HPDE6-E6E7 (cell line): ENCODE measurements around the gene VAV2.
A peak's percentile ranks its signal among the peaks of the same experiment; 100 is the strongest.

Experiments
- DNase-seq: peaks from one replicate; pipeline ENCODE4 v3.0.0; 2011; ENCODE audit warnings: missing footprints; ENCODE audit errors: extremely low spot score

VAV2 gene

DNA sequence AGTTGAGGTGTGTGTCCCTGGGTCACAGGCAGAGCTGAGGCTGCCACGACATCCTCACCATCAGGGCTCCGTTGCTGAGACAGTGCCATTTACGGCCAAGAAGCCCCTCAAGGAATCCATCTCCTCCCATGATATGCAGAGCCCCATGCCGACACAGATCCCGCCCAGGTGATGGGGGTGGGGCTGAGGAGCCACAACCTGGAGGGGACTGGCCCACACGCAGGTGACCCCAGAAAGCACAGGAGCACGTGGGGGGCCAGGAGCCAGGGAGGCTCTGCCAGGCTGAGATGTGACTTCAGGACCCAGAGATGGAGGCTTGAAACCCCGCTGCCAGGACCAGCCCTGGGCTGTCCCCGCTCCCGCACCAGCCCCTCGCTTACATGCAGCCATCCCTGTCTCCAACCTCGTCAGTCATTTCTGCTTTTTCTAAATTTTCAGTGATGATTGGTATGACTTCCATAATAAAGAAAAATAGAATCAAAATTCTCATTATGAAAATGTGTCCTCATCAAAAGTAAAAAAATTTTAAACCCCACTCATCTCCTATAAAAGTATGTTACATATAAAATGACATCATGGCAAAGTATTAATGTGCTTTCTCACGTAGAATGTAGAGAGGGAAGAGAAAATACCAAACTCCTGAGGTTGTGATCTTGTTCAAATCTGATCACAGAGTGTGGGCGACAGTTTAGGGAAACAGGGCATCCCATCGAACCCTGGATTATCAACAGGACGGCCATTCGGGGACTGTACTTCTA is 155.9 kb downstream of the VAV2 start:
- no peak for DNase-seq

DNA sequence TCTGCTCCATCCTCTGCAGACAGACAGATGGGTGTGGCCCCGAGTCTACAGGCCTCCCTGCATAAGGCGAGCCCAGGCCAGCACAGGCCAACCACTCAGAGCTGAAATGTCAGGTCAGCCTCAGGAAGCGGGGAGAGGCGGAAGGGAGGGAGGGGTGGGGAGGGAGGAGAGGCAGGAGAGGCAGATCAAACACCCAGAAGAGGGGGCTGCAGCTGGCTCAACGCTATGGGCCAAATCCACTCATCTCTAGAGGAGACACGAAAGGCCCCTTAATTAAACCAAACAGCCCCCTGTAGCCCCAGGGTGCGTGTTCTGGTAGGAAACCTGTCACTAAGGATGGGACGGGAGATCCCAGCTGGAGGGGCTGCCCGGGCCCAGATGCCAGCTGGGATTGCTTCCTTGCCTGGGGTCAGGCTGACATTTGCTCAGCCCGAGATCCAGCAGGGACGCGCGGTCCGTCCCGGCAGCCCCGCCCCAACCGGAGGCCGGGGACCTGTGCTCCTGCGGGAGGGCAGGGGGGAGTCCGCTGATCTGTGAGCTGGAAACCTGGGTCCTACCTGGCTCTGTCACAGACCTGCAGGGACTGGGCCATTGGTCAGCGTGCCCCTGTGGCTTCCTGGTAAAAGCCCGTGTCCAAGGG is 156.7 kb downstream of the VAV2 start:
- DNase-seq = peak; percentile 29

DNA sequence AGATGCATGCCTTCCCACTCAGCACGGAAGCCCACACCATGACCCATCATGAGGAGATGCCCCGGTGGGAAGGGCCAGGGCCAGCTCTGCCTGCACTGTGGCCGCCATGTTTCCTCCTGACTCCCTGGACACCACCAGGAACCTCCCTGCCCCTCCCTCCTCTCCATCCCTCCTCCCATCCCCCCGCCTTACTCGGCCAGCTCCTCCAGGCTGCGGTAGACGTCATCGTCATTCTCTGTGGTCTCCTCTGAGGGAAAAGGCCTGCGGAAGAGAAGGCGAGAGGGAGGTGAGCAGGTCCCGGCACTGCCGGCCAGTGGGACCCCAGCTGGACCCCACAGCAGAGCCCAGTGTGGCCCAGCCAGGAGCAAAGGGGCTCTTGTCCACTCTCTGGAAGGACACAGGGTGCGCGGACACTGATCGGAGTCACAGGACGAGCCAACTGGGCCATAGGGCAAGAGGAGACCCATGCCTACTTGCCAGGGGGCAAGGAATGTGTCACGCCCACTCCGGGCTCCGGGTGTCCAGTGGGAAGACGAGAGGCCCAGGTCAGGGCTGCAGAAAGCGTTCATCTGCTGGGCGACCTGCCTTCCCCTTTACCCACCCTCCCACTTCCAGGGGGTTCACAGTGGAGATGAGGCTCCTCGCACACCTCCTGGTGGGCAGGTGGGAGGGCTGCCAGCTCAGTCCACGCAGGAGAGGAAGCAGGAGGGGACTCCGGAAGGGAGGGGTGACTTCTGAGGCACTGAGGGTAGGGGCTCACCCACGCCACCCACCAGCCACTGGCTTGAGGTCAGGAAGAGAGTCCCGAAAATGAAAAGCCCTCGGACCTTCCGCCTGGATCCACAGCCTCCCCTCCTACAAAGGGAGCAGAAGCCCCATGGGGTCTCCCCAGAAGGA is 157.8 kb downstream of the VAV2 start:
- no peak for DNase-seq

DNA sequence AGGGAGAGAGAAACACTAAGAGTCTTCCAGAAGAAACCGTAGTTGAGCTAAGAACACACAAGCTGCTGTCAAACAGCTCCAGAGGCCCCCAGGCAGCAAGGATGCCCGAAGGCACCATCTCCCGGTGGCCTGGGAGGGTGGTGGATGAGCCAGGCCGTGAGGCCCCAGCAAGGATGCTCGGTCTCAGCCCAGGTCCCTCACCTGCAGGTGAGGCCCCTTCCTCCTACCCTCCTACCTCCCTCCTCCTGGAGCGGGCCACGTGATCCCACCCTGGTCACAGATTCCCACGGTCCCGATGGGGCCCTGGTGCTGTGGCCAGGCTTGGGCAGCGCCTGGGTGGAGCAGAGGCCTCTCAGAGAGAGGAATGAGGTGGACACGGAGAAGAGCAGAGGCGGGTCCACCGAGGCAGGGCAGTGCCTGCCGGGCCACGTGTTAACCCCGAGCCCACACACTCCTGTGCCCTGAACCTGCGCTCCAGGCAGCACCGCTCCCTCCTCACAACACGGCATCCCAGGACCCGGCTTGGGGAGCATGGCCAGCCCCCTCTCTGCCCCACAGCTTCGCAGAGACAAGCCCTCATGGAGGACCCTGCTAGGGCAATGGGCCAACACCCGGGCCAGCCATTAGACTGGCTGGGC is 158.6 kb downstream of the VAV2 start:
- DNase-seq = no peak

DNA sequence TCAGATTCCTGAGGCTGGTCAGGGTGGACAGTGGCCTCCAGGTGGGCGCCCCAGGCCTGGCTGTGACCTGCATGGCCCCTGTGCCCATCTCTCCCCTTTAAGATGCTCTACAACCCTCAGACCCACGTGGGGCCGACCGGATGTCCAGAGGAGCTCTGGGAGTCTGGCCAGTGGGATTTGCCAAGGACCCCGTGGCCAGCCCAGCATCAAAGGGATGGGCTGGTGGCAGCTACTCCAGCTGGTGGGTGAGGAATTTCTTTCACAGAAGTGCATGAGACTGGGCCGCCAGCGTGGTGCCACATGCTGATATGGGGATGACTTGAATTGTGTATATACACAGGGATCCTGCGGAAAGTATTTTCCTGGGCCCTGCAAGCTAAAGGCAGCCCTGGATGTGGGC is 159.2 kb downstream of the VAV2 start:
- no peak for DNase-seq

DNA sequence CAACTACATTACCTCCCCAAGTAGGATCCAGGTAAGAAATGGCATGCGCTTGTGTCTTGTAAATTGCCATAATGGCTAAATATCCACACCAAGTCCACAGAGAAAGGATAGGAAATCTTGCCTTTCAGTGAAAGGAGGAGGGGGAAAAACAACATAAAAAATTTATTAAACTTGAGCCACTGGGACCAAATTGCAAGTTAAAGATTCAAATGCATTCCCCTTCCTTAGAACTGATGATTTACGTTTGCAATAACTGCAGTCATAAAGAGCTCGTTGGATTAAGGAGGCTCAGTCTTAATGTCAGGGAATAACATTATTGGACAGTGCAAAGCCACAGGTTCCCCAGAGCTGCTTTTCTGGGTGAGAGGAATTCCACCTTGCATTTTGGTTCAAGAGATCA is 161.4 kb downstream of the VAV2 start:
- no peak for DNase-seq

DNA sequence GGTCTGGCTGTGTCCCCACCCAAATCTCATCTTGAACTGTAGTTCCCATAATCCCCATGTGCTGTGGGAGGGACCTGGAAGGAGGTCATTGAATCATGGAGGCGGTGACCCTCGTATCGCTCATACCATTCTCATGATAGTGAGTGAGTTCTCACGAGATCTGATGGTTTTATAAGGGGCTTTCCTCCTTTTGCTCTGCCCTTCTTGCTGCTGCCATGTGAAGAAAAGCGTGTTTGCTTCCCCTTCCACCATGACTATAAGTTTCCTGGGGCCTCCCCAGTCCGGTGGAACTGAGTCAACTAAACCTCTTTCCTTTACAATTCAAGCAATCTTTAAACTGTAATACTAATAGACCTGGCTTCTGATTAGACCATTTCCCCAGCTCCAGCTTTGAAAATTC is 161.8 kb downstream of the VAV2 start:
- DNase-seq = no peak

DNA sequence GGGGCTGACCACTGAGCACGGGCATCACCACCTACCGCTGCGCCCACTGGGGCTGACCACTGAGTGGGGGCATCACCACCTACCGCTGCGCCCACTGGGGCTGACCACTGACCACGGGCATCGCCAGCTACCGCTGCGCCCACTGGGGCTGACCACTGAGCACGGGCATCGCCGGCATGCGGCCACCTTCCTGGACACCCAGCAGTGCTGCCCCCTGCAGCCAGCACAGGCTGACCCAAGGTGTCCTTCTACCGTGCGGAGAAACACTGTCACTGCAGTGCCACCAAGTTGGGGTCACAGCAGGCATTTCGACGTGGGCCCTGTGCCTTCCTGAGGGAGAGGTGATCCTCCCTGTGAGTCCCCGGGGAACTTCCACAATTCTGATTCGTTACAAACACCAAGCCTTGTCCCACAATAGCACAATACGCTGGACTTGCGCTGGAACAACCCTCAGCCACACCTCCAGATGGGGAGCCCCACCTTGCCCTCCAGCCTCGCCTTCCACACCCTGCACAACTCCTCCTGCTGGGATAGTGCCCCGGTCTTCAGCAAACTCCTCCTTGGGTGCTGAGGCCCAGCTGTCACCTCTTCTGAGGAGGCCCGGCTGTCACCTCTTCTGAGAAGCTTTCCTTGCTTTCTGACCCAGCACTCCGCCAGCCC is 163.7 kb downstream of the VAV2 start:
- no peak for DNase-seq

DNA sequence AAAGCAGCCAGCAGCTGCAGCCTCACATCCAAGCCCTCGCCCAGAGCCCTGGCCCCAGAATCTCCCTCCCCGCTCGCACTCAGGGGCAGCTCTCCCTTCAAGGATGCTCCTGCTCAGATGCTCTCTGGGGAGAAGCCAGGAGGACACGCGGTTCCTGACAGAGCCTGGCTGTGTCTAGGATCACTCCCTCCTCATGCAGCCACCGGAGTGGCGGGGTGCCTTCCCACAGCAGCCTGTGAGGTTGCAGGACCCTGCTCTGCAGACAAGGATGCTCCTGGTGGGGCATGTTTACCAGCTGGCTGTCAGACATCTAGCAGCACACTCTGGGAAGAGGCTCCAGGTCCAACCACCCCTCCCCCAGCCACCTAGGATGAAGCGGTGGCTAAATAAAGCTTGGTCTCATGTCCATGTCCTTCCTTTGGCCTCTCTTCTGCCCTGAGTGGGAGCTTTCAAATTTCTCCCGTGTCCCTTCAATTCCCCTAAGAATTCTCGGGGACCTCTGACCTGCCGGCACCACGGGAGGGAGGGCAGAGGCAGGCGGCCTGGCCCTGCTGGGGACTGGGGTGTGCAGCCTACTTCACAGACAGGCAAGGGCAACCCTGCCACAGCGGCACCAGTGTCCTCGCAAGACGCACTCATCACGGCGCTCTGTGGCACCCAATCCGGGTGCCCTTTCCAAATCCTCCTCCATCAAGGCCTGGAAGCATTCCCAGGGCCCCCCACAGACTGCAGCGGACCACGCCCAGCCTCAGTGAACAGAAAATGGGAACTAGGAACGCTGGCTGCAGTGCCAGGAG is 165.6 kb downstream of the VAV2 start:
- no peak for DNase-seq

DNA sequence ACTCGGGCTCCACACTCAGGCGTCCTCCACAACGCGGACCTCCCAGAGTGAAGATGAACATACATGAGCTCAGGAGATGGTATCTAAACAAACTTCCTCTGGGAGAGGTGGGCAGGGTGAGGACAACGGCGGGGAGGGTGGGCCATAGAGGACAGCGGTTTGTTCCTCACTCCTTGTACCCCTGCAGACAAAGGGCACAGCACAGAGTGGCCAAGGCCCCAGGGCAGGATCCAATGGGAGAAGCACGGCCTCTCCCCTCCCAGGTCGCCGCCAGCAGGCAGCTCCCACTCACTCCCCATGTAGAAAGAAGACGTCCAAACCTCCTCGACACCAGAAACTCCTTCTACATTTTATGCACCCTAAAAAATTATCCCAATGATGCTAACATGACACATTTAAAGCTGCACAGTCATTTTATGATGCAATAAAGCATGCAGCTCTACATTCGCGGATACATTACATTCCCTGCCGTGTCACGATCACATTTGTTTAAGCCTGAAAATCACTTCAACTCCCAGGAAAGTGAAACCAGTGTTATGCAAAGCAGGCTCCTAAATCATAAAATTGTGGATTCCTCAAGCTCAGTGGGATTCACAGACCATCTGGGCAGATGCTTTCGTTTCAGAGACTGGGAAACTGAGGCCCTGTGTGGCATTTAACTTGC is 166.4 kb downstream of the VAV2 start:
- no peak for DNase-seq

DNA sequence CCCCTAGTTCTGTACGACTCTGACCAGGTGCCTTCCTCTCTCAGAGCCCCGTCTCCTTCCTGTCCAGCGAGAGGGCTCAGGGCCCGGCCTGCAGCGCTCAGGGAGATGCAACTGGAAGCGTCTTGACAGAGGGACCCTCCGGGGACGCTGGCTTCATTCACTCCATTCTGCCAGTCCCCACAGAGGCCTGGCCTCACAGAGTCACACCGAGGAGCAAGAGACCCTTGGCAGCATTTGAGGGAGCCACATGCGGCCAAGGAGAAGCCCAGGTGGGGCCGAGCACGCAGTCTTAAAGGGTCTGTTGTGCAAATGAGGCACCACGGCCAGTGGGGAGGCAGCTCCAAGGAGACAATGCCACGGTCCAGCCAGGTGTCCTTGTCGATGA is 167.3 kb downstream of the VAV2 start:
- DNase-seq = no peak

DNA sequence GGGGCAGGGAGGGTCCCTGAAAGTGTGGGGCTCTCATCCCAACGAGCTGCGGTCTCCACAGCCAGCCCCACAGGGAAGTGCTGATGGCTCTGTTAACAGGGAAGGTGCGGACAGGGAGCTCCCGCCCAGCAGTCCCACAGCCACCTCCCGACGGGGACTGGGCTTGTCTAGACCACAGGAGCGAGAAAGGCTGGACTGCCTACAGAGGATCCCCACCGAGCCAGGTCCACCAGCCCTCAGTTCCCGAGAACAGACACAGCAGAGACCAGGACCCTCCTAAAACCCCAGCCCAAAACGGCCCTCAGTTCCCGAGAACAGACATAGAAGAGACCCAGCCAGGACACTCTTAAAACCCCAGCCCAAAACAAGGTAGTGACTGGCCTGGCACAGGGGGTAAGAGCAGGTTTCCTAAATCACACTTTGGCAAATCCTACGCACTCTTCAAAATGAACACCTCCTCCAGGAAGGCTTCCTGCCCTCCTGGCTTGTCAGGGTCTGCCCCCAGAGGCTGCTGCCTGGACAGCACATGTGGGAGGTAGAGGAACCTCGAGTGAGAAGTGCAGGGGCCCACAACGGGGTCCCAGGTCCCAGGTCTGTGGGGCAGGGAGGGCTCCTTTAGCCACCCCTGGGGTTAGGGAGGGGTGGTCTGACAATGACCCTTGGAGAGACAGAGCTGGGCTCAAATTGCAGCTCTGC is 167.9 kb downstream of the VAV2 start:
- no peak for DNase-seq

DNA sequence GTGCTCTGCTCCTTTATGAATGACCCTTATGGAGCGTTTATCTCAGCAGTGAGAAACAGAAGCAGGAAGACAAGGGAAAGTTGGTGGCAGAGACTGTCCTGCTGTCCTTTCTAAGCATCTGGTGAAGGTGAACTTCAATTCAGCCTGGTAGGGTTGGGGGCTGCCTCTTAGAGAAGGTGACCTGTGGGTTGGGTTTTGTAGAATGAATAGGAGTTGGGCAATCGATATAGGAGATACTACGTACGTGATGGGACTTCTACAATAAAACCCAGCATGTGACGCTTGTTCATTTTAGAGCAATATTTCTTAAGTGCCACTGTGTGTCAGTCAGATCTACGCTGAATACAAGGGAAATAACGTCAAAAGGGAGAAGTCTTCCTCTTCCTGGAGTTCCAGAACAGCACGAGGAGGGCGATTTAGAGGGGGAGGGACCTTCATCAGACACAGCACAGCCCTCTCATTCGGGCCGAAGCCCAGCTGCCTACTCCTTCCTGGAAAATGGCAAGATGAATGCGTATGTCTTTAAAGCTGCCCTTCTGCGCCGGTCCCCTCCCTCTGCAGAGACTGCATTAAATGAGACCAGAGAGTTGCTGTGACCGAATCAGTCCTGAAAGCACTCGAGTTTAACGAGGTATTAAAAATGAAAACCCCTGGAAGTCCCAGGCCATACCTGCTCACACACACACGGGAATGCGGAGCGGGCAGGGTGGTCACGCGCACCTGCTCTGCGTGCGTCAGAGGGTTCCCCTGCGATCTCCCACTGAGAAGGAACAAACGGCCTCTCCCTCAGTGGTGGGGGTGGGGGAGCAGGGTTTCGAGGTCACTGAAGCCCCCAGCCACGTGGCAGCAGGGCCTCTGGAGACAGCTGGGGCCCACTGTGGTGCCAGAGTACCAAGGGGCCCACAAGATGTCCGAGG is 168.7 kb downstream of the VAV2 start:
- DNase-seq = no peak

DNA sequence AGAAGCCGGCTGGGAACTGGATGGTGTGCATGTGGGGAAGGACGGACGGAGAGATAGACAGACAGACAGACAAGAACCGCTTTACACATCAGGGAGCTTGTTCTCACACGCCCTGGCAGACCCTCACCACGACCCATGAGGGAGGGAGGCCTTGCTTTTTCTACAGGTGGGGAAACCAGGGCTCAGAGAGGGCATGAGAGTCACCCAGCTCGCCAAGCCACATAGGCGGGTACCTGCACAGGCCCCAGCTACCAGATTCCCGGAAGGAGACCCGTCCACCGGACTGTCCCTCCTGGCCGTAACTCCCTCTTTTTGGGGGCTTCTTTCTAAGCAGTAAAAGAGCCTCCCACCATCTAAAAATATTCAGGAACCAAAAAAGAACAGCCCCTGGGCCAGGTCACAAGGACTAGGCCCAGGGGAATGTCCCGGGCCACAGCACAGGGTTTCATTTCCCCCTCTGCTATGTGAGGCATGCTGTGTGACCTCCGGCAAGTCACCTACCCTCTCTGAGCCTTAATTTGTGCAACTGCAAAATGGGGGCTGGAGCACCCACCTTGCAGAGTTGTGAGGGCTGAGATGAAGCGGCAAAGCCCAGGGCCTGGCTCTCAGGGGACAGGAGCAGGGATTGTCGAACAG is 169.6 kb downstream of the VAV2 start:
- DNase-seq = no peak

DNA sequence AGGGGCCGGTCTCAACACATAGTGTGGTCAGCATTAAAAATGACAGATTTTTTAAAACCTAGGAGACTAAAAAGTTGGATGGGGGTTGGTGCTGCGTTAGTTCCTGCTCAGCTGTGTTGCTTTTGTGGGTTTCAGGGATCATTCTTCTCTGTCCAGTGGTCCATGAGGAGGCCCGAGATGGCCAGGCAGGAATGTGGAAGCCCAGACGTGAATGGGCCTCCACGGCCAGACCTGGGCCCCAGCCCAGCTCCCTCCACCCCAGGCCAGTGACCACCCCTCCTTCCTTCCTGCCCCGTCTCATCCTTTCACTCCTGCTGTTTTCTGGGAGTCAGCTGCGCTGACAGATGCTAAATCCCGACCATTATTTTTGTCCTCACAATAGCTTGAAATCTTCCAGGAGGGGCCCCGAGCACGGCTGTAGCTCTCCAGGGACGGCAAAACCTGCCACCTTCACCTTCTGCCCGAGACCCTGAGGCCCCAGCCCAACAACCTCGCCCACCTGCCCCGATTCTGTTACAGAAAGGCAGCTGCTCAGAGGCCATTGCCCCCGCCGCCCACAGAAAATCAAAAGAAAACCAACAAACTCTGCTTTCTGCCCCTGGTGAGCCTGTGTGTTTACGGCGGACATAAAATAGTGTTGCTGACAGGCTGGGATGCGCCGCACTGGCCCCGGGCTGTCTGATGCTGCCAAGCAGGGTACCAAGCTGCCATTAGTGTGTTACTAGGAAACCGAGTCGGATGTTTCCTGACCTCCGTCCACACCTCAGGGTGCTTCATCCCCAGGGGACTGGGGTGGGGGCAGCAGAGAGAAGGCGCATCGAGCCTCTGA is 170.3 kb downstream of the VAV2 start:
- DNase-seq = no peak

DNA sequence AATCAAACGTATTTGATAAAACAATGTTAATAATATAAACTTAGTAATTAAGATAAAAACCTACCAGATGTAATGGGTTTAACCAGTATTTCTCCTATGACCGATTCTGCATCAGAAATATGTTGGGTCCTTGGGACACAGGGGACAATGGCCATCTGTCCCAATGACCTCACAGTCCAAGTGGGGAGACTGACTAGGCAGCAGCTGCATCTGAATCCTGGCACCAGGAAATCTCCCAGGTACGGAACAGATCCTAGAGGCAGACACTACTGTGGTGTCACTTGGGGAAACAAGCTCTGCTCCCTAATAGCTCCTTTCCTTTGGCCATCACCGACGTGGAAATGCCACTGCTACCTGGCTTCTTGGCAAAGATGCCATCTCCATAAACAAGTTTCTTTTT is 172.2 kb downstream of the VAV2 start:
- no peak for DNase-seq

DNA sequence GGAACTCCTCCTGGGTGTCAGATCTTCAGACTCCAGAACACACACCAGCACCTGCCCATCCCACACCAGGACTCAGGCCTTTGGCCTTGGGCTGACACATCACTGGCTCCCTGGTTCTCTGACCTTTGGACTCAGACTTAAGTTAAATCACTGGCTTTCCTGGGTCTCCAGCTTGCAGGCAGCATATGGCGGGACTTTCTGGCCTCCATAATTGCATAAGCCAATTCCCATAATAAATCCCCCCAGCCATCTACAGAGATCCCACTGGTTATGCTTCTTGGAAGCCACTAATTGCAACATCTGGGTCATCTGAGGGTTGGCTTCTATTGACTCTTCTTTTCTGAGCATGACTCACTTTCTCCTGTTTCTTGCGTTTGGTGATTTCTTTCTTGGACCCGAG is 173.7 kb downstream of the VAV2 start:
- no peak for DNase-seq
